ENCODE results near the gene MAGI1.

- no peak for TF ChIP-seq POLR2A (IDR thresholded peaks at IDR 0.05)
- TF ChIP-seq, protein P1, sequence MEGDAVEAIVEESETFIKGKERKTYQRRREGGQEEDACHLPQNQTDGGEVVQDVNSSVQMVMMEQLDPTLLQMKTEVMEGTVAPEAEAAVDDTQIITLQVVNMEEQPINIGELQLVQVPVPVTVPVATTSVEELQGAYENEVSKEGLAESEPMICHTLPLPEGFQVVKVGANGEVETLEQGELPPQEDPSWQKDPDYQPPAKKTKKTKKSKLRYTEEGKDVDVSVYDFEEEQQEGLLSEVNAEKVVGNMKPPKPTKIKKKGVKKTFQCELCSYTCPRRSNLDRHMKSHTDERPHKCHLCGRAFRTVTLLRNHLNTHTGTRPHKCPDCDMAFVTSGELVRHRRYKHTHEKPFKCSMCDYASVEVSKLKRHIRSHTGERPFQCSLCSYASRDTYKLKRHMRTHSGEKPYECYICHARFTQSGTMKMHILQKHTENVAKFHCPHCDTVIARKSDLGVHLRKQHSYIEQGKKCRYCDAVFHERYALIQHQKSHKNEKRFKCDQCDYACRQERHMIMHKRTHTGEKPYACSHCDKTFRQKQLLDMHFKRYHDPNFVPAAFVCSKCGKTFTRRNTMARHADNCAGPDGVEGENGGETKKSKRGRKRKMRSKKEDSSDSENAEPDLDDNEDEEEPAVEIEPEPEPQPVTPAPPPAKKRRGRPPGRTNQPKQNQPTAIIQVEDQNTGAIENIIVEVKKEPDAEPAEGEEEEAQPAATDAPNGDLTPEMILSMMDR (IDR thresholded peaks at IDR 0.05): no peak
- no peak for TF ChIP-seq POLR2AphosphoS5 (IDR thresholded peaks at IDR 0.05)
Observed at GRCh38 chr3:65939184-65939583, 99.5 kb downstream of the MAGI1 start.

All from prostate gland (tissue), 2 donors.